HCT116 (cell line): ENCODE data around the gene HOTAIR. TPM values are rescaled to one million over a fixed set of nuclear protein-coding genes. Genes with fewer than 3 reads are reported as not detected.

ENCODE experiments used
- ATAC-seq: fragments of 200-7000 bp; cut with Tn5 transposase; 2 replicates; pipeline ENCODE4 v1.9.1; 2020; ENCODE audit warnings: mild to moderate bottlenecking, moderate library complexity
- BruUV-seq: library from RNA; stranded (reverse); fragments of 400-500 nt; replicated peaks from 2 replicates; lab custom pipeline; 2021; lab: Mats Ljungman, UMichigan
- CTCF ChIA-PET: fragments of 300-600 bp; sonication (Branson Sonifier 250); formaldehyde crosslinking; loops from one replicate; lab custom pipeline; 2021; ENCODE audit warnings: antibody characterized with exemption; lab: Charles Lee
- POLR2A ChIA-PET: fragments of 300-600, 350-600 bp; sonication (Branson Sonifier 250); formaldehyde crosslinking; loops from one replicate; lab custom pipeline; 2021; ENCODE audit warnings: antibody characterized with exemption; lab: Charles Lee
- RAD21 ChIA-PET, 2 experiments: fragments of 300-600 bp; sonication (Branson Sonifier 250); formaldehyde crosslinking; loops; one replicate each; lab custom pipeline; 2023; ENCODE audit warnings: low total read pairs in 2 of 2; ENCODE audit not compliant: uncharacterized antibody in 2 of 2, unreplicated experiment in 2 of 2, low non-redundant PET in 1 of 2; lab: Charles Lee
- DNase-seq: peaks from one replicate; pipeline ENCODE4 v3.0.0-alpha.2; 2010; ENCODE audit warnings: low read depth, low spot score
- H2AFZ ChIP-seq: fragments of 200-600 bp; shearing (Covaris generic), sonication (generic); 2 replicates; pipeline ENCODE4 v1.6.1; 2017; ENCODE audit warnings: low read depth, mixed run types, mixed read lengths, antibody characterized with exemption, low read length; ENCODE audit not compliant: poor library complexity, severe bottlenecking
- H3K27ac ChIP-seq: 2 replicates; pipeline ENCODE4 v1.5.1; 2012; ENCODE audit warnings: low read depth, low read length
- H3K27me3 ChIP-seq: fragments of 200-600 bp; sonication (generic); 2 replicates; pipeline ENCODE4 v1.6.1; 2016; ENCODE audit warnings: mixed run types, low read length, mixed read lengths; ENCODE audit not compliant: insufficient read depth
- H3K36me3 ChIP-seq, 2 experiments: fragments of 200-500 bp in 1 of 2; fragments of 200-600 bp in 1 of 2; sonication (Bioruptor generic) in 1 of 2; sonication (generic) in 1 of 2; 2 replicates each; pipeline versions ENCODE4 v1.5.1 to v1.6.1; 2014 to 2016; ENCODE audit warnings: low read length in 2 of 2, inconsistent platforms in 1 of 2, mixed read lengths in 1 of 2, mixed run types in 1 of 2; ENCODE audit not compliant: insufficient read depth in 2 of 2, control insufficient read depth in 1 of 2
- H3K4me1 ChIP-seq, 2 experiments: fragments of 200-600 bp in 1 of 2; sonication (generic) in 1 of 2; 2 replicates each; pipeline versions ENCODE4 v1.5.1 to v1.6.1; 2012 to 2017; ENCODE audit warnings: low read length in 2 of 2, inconsistent platforms in 1 of 2, mild to moderate bottlenecking in 1 of 2, mixed read lengths in 1 of 2, mixed run types in 1 of 2, moderate library complexity in 1 of 2; ENCODE audit not compliant: insufficient read depth in 2 of 2, control insufficient read depth in 1 of 2
- H3K4me2 ChIP-seq: fragments of 200-600 bp; sonication (generic); 2 replicates; pipeline ENCODE4 v1.6.1; 2017; ENCODE audit warnings: mixed run types, low read length, mixed read lengths
- H3K4me3 ChIP-seq, 2 experiments: fragments of 200-600 bp in 1 of 2; sonication (generic) in 1 of 2; replicated peaks in 1 of 2; 2 replicates each; pipeline ENCODE4 v1.5.1; 2011 to 2016; ENCODE audit warnings: low read length in 2 of 2, control low read depth in 1 of 2, low read depth in 1 of 2, mild to moderate bottlenecking in 1 of 2, mixed read lengths in 1 of 2, mixed run types in 1 of 2
- H3K79me2 ChIP-seq: fragments of 200-600 bp; sonication (generic); 2 replicates; pipeline ENCODE4 v1.6.1; 2017; ENCODE audit warnings: mild to moderate bottlenecking, mixed run types, low read length, moderate library complexity, mixed read lengths; ENCODE audit not compliant: insufficient read depth
- H3K9ac ChIP-seq: fragments of 200-600 bp; sonication (generic); 2 replicates; pipeline ENCODE4 v1.6.1; 2016; ENCODE audit warnings: low read length, mixed read lengths
- H3K9me2 ChIP-seq: fragments of 200-600 bp; sonication (generic), shearing (Covaris generic); 2 replicates; pipeline ENCODE4 v1.6.1; 2017; ENCODE audit warnings: mixed run types, mild to moderate bottlenecking, moderate library complexity; ENCODE audit not compliant: insufficient read depth
- H3K9me3 ChIP-seq, 2 experiments: fragments of 200-500 bp in 1 of 2; fragments of 200-600 bp in 1 of 2; sonication (Bioruptor generic) in 1 of 2; sonication (generic) in 1 of 2; 2 replicates each; pipeline ENCODE4 v1.6.1; 2014 to 2017; ENCODE audit warnings: low read length in 2 of 2, mixed read lengths in 2 of 2, inconsistent platforms in 1 of 2, low read depth in 1 of 2, mild to moderate bottlenecking in 1 of 2, mixed run types in 1 of 2, moderate library complexity in 1 of 2; ENCODE audit not compliant: control insufficient read depth in 1 of 2, insufficient read depth in 1 of 2
- H4K20me1 ChIP-seq: fragments of 200-600 bp; sonication (generic), shearing (Covaris generic); 2 replicates; pipeline ENCODE4 v1.6.1; 2017; ENCODE audit warnings: mixed run types, mild to moderate bottlenecking, moderate library complexity; ENCODE audit not compliant: insufficient read depth
- ATF3 ChIP-seq: IDR thresholded peaks from 2 replicates; pipeline ENCODE4 v1.6.1; 2012
- CBX3 ChIP-seq: IDR thresholded peaks from 2 replicates; pipeline ENCODE4 v1.6.1; 2012; ENCODE audit warnings: low read depth
- CEBPB ChIP-seq: IDR thresholded peaks from 2 replicates; pipeline ENCODE4 v1.6.1; 2012; ENCODE audit warnings: low read depth
- CTCF ChIP-seq, 3 experiments: fragments of 200-600 bp in 1 of 3; sonication (generic) in 1 of 3; IDR thresholded peaks in 2 of 3; conservative IDR thresholded peaks in 1 of 3; 2 replicates each; pipeline ENCODE4 v1.5.1; 2012 to 2017; ENCODE audit warnings: low read depth in 2 of 3, low read length in 2 of 3, antibody characterized with exemption in 1 of 3, borderline replicate concordance in 1 of 3, control low read depth in 1 of 3, mild to moderate bottlenecking in 1 of 3, mixed read lengths in 1 of 3, mixed run types in 1 of 3, moderate library complexity in 1 of 3; ENCODE audit not compliant: insufficient read depth in 1 of 3
- EGR1 ChIP-seq: IDR thresholded peaks from 2 replicates; pipeline ENCODE4 v1.6.1; 2012; ENCODE audit warnings: low read depth
- ELF1 ChIP-seq: IDR thresholded peaks from 2 replicates; pipeline ENCODE4 v1.6.1; 2012; ENCODE audit warnings: low read depth, borderline replicate concordance
- EZH2 ChIP-seq: fragments of 200-600 bp; sonication (generic); IDR thresholded peaks from 2 replicates; pipeline ENCODE4 v1.6.1; 2017; ENCODE audit warnings: antibody characterized with exemption, mixed run types
- EZH2phosphoT487 ChIP-seq: fragments of 200-600 bp; IDR thresholded peaks from 2 replicates; pipeline ENCODE4 v1.6.1; 2018; ENCODE audit warnings: antibody characterized with exemption, borderline replicate concordance
- JUND ChIP-seq: IDR thresholded peaks from 2 replicates; pipeline ENCODE4 v1.6.1; 2012
- POLR2AphosphoS5 ChIP-seq: IDR thresholded peaks from 2 replicates; pipeline ENCODE4 v1.6.1; 2011; ENCODE audit warnings: mild to moderate bottlenecking, low read depth, low read length, moderate library complexity
- RAD21 ChIP-seq: IDR thresholded peaks from 2 replicates; pipeline ENCODE4 v1.6.1; 2012; ENCODE audit warnings: low read depth, mild to moderate bottlenecking
- SRF ChIP-seq: IDR thresholded peaks from 2 replicates; pipeline ENCODE4 v1.6.1; 2012; ENCODE audit warnings: low read depth
- TCF7L2 ChIP-seq: IDR thresholded peaks from 2 replicates; pipeline ENCODE4 v1.7.0; 2011; ENCODE audit warnings: borderline replicate concordance, inconsistent platforms; ENCODE audit not compliant: insufficient read depth, insufficient read length; ENCODE audit errors: extremely low read depth
- YY1 ChIP-seq: IDR thresholded peaks from 2 replicates; pipeline ENCODE4 v1.6.1; 2011; ENCODE audit warnings: low read length, low read depth, moderate library complexity, mild to moderate bottlenecking; ENCODE audit not compliant: insufficient replicate concordance; ENCODE audit errors: extremely low read depth
- ZBTB33 ChIP-seq: IDR thresholded peaks from 2 replicates; pipeline ENCODE4 v1.6.1; 2011; ENCODE audit warnings: mild to moderate bottlenecking, low read length, moderate library complexity; ENCODE audit not compliant: insufficient replicate concordance; ENCODE audit errors: extremely low read depth
- ZFX ChIP-seq: fragments of 450-650 bp; IDR thresholded peaks from 2 replicates; pipeline ENCODE4 v1.6.1; 2017
- ZNF274 ChIP-seq: fragments of 200-500 bp; sonication (Bioruptor generic); IDR thresholded peaks from 2 replicates; pipeline ENCODE4 v1.6.1; 2014; ENCODE audit warnings: mild to moderate bottlenecking, low read depth, low read length, inconsistent platforms
- intact Hi-C: fragments of 100-400 bp; cut with micrococcal nuclease; formaldehyde crosslinking; loops from 2 replicates; pipeline ENCODE4 v1.10.0; 2022
- total RNA-seq: library from RNA; stranded (reverse); gene quantifications from one replicate; pipeline ENCODE4 v1.2.1, GENCODE V29; 2021; ENCODE audit not compliant: unreplicated experiment
- TF ChIP-seq, protein P1 (sequence below): IDR thresholded peaks from 2 replicates; pipeline ENCODE4 v1.6.1; 2012
- TF ChIP-seq, protein P2 (sequence below): IDR thresholded peaks from 2 replicates; pipeline ENCODE4 v1.6.1; 2012; ENCODE audit warnings: low read depth

Gene HOTAIR
- total RNA-seq, 1 experiment from 2014 or later, result 0.25 TPM

GRCh38 chr12:54003625-54004024 lies 28.9 kb upstream of the HOTAIR start:
- POLR2A ChIA-PET, result no interaction called here

More at GRCh38 chr12:54003625-54004024, 28.9 kb upstream of the HOTAIR start:
- intact Hi-C loops, result no loop called here
- Histone ChIP-seq H3K27ac (no peak overlapping the region), H3K4me3 (no peak overlapping the region), H3K36me3 (peaks cover 0 to 6% of the 10 kb centered on the region in 2 experiments; a peak in 1 of 4 replicates), H3K27me3 (no peaks in the 10 kb centered on the region), H4K20me1 (no peaks in the 10 kb centered on the region), H3K79me2 (peaks cover 21% of the 10 kb centered on the region), H3K4me2 (no peak overlapping the region), H2AFZ (no peak overlapping the region), H3K9me2 (no peaks in the 10 kb centered on the region)
- RAD21 ChIA-PET, result interaction anchor here in 1 of 2 experiments (0.6 kb wide), 1 partner anchor 9 kb away, joined by 3 read pairs; no protein-coding TSS in a partner anchor
- BruUV-seq, result no TSS peak
- no peak for ATAC-seq
- DNase-seq, result no peak
- TF ChIP-seq POLR2AphosphoS5 (no peak), ZFX (no peak), EZH2 (no peak), JUND (no peak), ATF3 (no peak), CEBPB (no peak), RAD21 (no peak), EGR1 (no peak), CBX3 (no peak), ELF1 (no peak), EZH2phosphoT487 (no peak), ZBTB33 (no peak), YY1 (no peak), ZNF274 (no peak), TCF7L2 (no peak), CTCF (IDR thresholded peaks at IDR 0.05 in 2 of 3, conservative IDR thresholded peaks at IDR 0.05 in 1 of 3; ENCODE audit: borderline replicate concordance in 1 of 3, insufficient read depth in 1 of 3, low read depth in 2 of 3, low read length in 2 of 3) (no peak), SRF (no peak)
- TF ChIP-seq, protein P1, sequence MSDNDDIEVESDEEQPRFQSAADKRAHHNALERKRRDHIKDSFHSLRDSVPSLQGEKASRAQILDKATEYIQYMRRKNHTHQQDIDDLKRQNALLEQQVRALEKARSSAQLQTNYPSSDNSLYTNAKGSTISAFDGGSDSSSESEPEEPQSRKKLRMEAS, result no peak
- TF ChIP-seq, protein P2, sequence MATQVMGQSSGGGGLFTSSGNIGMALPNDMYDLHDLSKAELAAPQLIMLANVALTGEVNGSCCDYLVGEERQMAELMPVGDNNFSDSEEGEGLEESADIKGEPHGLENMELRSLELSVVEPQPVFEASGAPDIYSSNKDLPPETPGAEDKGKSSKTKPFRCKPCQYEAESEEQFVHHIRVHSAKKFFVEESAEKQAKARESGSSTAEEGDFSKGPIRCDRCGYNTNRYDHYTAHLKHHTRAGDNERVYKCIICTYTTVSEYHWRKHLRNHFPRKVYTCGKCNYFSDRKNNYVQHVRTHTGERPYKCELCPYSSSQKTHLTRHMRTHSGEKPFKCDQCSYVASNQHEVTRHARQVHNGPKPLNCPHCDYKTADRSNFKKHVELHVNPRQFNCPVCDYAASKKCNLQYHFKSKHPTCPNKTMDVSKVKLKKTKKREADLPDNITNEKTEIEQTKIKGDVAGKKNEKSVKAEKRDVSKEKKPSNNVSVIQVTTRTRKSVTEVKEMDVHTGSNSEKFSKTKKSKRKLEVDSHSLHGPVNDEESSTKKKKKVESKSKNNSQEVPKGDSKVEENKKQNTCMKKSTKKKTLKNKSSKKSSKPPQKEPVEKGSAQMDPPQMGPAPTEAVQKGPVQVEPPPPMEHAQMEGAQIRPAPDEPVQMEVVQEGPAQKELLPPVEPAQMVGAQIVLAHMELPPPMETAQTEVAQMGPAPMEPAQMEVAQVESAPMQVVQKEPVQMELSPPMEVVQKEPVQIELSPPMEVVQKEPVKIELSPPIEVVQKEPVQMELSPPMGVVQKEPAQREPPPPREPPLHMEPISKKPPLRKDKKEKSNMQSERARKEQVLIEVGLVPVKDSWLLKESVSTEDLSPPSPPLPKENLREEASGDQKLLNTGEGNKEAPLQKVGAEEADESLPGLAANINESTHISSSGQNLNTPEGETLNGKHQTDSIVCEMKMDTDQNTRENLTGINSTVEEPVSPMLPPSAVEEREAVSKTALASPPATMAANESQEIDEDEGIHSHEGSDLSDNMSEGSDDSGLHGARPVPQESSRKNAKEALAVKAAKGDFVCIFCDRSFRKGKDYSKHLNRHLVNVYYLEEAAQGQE, result no peak
- TF ChIP-seq, all 23 proteins: peak for 0
- CTCF ChIA-PET, result interaction anchor here (0.7 to 2.2 kb wide), 6 partner anchors 14 to 211 kb away, joined by 3 to 8 read pairs (median 4); partner anchors contain the start of gene HOXC10
- Histone ChIP-seq H3K9ac (no peak overlapping the region), H3K4me1 (peaks cover 10 to 25% of the 10 kb centered on the region in 2 experiments), H3K9me3 (no peaks in the 10 kb centered on the region)
